GM13977 (cell line): Measurements from ENCODE around the gene P2RY1.

Experiments used
- DNase-seq: peaks from one replicate; pipeline ENCODE4 v3.0.0; 2012; ENCODE audit warnings: low spot score
- CTCF ChIP-seq: IDR thresholded peaks from 2 replicates; pipeline ENCODE4 v1.5.1; 2012; ENCODE audit warnings: mild to moderate bottlenecking, control low read depth; ENCODE audit not compliant: insufficient read depth; ENCODE audit errors: extremely low read depth, missing control alignments
- in situ Hi-C: fragments of 300-500 bp; cut with MboI; formaldehyde crosslinking; loops from one replicate; pipeline ENCODE4 v1.12.0; 2022; ENCODE audit warnings: low sequenced_read_pairs, low pct_unique_long_range_greater_than_20kb, mixed read lengths, inconsistent platforms; ENCODE audit not compliant: unreplicated experiment

P2RY1 gene

GRCh38 chr3:152874896-152875749 is 40.2 kb downstream of the P2RY1 start:
- in situ Hi-C loops, result no loop called here
- DNase-seq, result no peak
- no peak for TF ChIP-seq CTCF

- TF ChIP-seq CTCF, result no peak
- in situ Hi-C loops, result no loop called here
Observed at GRCh38 chr3:152879130-152879789, 44.3 kb downstream of the P2RY1 start.

GRCh38 chr3:152879790-152880174 is 44.9 kb downstream of the P2RY1 start:
- no peak for DNase-seq
- in situ Hi-C loops, result no loop called here
- TF ChIP-seq CTCF, result no peak

More at GRCh38 chr3:152879130-152879789, 44.3 kb downstream of the P2RY1 start:
- DNase-seq, result no peak

GRCh38 chr3:152885076-152885475 is 50.1 kb downstream of the P2RY1 start:
- DNase-seq, result no peak
- in situ Hi-C loops, result no loop called here

More at GRCh38 chr3:152885076-152885475, 50.1 kb downstream of the P2RY1 start:
- TF ChIP-seq CTCF, result no peak
